Measurements from ENCODE around the gene TMPRSS13. TPM values are rescaled to one million over a fixed set of nuclear protein-coding genes. Genes with fewer than 3 reads are reported as not detected.

TMPRSS13 gene
- total and polyA plus RNA-seq, 2 of the 13 experiments (the other 11 are each of a cell fraction or from before 2014, with no cell fraction given) = not detected

- Histone ChIP-seq H3K27me3 (ENCODE audit: control insufficient read depth in 1 of 2, insufficient read depth in 2 of 2, low read length in 2 of 2) (peaks cover 6 to 93% of the 10 kb centered on the region in 2 experiments), H3K79me2 (ENCODE audit: insufficient read depth, low read length) (no peaks in the 10 kb centered on the region), H3K9me3 (ENCODE audit: low read length) (no peaks in the 10 kb centered on the region), H4K20me1 (ENCODE audit: insufficient read depth, low read length) (no peaks in the 10 kb centered on the region), H3K4me2 (ENCODE audit: low read depth, low read length) (no peak overlapping the region), H3K27ac (ENCODE audit: extremely low read length, insufficient read depth, low read length) (no peak overlapping the region), H3K9ac (ENCODE audit: insufficient read depth, low read depth, low read length) (no peak overlapping the region), H3K4me3 (replicated peaks in 1 of 3; ENCODE audit: insufficient read depth in 1 of 3, low read depth in 2 of 3, low read length in 3 of 3) (no peak overlapping the region), H2AFZ (ENCODE audit: low read length) (no peak overlapping the region), H3K4me1 (ENCODE audit: insufficient read depth, low read length) (no peaks in the 10 kb centered on the region), H3K36me3 (replicated peaks in 1 of 2; ENCODE audit: control insufficient read depth in 1 of 2, insufficient read depth in 2 of 2, low read length in 2 of 2) (no peaks in the 10 kb centered on the region)
- POLR2A ChIA-PET = no interaction called here
- no peak for ATAC-seq
- DNase-seq (ENCODE audit: low spot score) = no peak
- 6% methylated on average over 10 of the region's 11 CpGs for WGBS (ENCODE audit: low lambda C conversion rate)
- no peak for TF ChIP-seq HDAC6 (IDR thresholded peaks at IDR 0.05; ENCODE audit: low read depth, low read length)
- in situ Hi-C loops (cut with HindIII; ENCODE audit: extremely low pct_ligation_motif_present, low pct_unique_long_range_greater_than_20kb) (no loop called here), intact Hi-C loops (cut with micrococcal nuclease; ENCODE audit: unreplicated experiment) (no loop called here)
- CTCF ChIA-PET (ENCODE audit: low intra/inter-chr PET ratio, low total read pairs) = no interaction called here
- BruUV-seq (replicated peaks) = no TSS peak
- FAIRE-seq = no peak
Measured at GRCh38 chr11:117879516-117880480, 49.4 kb downstream of the TMPRSS13 start.

DNA sequence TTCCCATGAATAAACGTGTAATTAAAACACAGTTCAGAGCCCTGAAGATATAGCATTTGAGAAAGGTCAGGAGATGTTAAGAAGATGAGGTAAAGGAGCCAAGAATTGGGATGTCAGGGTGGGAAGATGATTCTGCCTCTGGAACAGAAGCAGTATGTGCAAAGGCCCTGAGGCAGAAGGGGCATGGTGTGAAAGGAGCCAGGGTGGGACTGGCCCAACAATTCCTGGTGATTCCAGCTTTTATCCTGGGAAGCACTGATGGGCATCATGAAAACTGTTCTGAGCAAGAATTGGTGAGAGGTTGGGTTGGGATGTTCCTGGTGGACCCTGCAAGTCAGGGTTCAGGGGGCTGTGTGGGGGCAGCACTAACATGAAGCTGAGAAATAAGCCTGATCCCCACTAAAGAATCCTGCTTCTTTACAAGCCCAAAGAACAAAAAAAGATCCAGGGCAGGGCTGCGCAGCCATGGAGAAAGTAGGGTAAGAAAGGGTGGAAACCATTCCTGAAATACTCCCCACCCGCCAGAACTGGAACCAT is 50.2 kb downstream of the TMPRSS13 start:
- Histone ChIP-seq H3K27me3 (ENCODE audit: control insufficient read depth in 1 of 2, insufficient read depth in 2 of 2, low read length in 2 of 2) (peaks cover 6 to 97% of the 10 kb centered on the region in 2 experiments), H3K4me2 (ENCODE audit: low read depth, low read length) (no peak overlapping the region), H3K36me3 (replicated peaks in 1 of 2; ENCODE audit: control insufficient read depth in 1 of 2, insufficient read depth in 2 of 2, low read length in 2 of 2) (no peaks in the 10 kb centered on the region), H2AFZ (ENCODE audit: low read length) (no peak overlapping the region), H3K4me3 (replicated peaks in 1 of 3; ENCODE audit: insufficient read depth in 1 of 3, low read depth in 2 of 3, low read length in 3 of 3) (no peak overlapping the region), H3K9ac (ENCODE audit: insufficient read depth, low read depth, low read length) (no peak overlapping the region), H3K4me1 (ENCODE audit: insufficient read depth, low read length) (no peaks in the 10 kb centered on the region), H3K9me3 (ENCODE audit: low read length) (no peaks in the 10 kb centered on the region), H3K27ac (ENCODE audit: extremely low read length, insufficient read depth, low read length) (no peak overlapping the region), H4K20me1 (ENCODE audit: insufficient read depth, low read length) (no peaks in the 10 kb centered on the region), H3K79me2 (ENCODE audit: insufficient read depth, low read length) (no peaks in the 10 kb centered on the region)
- 27% methylated on average over 3 of the region's 3 CpGs for WGBS (ENCODE audit: low lambda C conversion rate)
- in situ Hi-C loops (cut with HindIII; ENCODE audit: extremely low pct_ligation_motif_present, low pct_unique_long_range_greater_than_20kb) = no loop called here
- BruUV-seq (replicated peaks) = no TSS peak
- FAIRE-seq (no peak), DNase-seq (ENCODE audit: low spot score) (no peak), ATAC-seq (no peak)
- CTCF ChIA-PET (ENCODE audit: low intra/inter-chr PET ratio, low total read pairs) = no interaction called here
- POLR2A ChIA-PET = no interaction called here
- intact Hi-C loops (cut with micrococcal nuclease; ENCODE audit: unreplicated experiment) = no loop called here
- TF ChIP-seq NFIB (CRISPR knock-in tag; IDR thresholded peaks at IDR 0.05; ENCODE audit: borderline replicate concordance) = no peak
- no peak for TF ChIP-seq SIN3B (IDR thresholded peaks at IDR 0.05; ENCODE audit: low read length)
- no peak for TF ChIP-seq ZNF318 (CRISPR knock-in tag; IDR thresholded peaks at IDR 0.05)
- TF ChIP-seq, protein P1, sequence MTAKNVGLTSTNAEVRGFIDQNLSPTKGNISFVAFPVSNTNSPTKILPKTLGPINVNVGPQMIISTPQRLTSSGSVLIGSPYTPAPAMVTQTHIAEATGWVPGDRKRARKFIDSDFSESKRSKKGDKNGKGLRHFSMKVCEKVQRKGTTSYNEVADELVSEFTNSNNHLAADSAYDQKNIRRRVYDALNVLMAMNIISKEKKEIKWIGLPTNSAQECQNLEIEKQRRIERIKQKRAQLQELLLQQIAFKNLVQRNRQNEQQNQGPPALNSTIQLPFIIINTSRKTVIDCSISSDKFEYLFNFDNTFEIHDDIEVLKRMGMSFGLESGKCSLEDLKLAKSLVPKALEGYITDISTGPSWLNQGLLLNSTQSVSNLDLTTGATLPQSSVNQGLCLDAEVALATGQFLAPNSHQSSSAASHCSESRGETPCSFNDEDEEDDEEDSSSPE (CRISPR knock-in tag; IDR thresholded peaks at IDR 0.05) = no peak

Data from HepG2 (cell line).